Gastrocnemius medialis (tissue), 4 donors: ENCODE measurements around the gene FOXM1.

ENCODE experiments used
- POLR2A ChIP-seq, 2 donors: fragments of 450-650 bp; IDR thresholded peaks; one replicate each; pipeline ENCODE4 v1.6.1; 2017; ENCODE audit warnings: antibody characterized with exemption in 2 of 2, mild to moderate bottlenecking in 2 of 2, moderate library complexity in 2 of 2
- TF ChIP-seq, protein P1 (sequence below), 5 experiments: fragments of 450-650 bp in 3 of 5; fragments of 200-600 bp in 2 of 5; sonication (generic) in 2 of 5; IDR thresholded peaks in 4 of 5; conservative IDR thresholded peaks in 1 of 5; 1 replicate in 4 of 5; 2 replicates in 1 of 5; pipeline ENCODE4 v1.5.1; 2016 to 2019; ENCODE audit warnings: antibody characterized with exemption in 5 of 5, mild to moderate bottlenecking in 3 of 5, moderate library complexity in 3 of 5

DNA sequence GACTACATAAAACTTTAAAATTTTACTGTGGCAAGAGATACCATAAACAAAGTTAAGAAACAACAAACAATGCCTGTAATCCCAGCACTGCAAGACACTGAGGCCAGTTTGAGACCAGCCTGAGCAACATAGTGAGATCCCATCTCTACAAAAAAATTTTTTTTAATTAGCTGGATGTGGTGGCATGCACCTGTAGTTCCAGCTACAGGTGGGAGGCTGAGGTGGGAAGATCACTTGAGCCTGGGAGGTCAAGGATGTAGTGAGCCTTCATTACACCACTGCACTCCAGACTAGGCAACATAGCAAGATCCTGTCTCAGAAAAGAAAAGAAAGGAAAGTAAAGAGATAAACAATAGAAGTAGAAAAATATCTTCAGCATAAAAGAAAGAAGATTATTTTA lies 16.8 kb downstream of the FOXM1 start:
- TF ChIP-seq, protein P1, sequence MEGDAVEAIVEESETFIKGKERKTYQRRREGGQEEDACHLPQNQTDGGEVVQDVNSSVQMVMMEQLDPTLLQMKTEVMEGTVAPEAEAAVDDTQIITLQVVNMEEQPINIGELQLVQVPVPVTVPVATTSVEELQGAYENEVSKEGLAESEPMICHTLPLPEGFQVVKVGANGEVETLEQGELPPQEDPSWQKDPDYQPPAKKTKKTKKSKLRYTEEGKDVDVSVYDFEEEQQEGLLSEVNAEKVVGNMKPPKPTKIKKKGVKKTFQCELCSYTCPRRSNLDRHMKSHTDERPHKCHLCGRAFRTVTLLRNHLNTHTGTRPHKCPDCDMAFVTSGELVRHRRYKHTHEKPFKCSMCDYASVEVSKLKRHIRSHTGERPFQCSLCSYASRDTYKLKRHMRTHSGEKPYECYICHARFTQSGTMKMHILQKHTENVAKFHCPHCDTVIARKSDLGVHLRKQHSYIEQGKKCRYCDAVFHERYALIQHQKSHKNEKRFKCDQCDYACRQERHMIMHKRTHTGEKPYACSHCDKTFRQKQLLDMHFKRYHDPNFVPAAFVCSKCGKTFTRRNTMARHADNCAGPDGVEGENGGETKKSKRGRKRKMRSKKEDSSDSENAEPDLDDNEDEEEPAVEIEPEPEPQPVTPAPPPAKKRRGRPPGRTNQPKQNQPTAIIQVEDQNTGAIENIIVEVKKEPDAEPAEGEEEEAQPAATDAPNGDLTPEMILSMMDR (IDR thresholded peaks at IDR 0.05 in 4 of 5, conservative IDR thresholded peaks at IDR 0.05 in 1 of 5): no peak
- no peak for TF ChIP-seq POLR2A (IDR thresholded peaks at IDR 0.05)
